ENCODE measurements around the gene AACS. TPM values are rescaled to one million over a fixed set of nuclear protein-coding genes. Genes with fewer than 3 reads are reported as not detected.
"Not testable (repeated sequence)": the region's sequence is repeated elsewhere in the genome, so short reads cannot be mapped to it uniquely, and the experiment has no call there.

AACS gene
- total RNA-seq, 2 donors from 2014 or later = 36.7 to 54.6 TPM

DNA sequence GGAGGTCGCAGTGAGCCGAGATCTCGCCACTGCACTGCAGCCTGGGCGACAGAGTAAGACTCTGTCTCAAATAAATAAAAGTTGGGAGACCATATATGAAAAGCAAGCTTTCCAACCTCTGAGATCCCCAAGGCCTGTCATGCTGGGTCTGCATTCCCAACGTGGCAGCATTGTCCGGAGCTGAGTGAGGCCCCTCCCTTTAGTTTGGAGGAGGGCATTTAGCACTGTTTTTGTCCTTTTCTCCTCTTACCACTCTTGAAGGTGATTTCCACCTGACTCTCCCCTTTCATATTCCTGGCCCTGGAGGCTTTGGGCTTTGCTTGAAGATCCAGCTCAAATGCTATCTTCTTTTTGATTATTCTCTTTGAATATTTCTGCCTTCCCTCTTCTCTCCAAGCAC, 3.2 kb downstream of the AACS start:
- H3K4me3 Mint-ChIP-seq = no peak overlapping the region
- H3K9me3 Mint-ChIP-seq = no peaks in the 10 kb centered on the region
- no peaks in the 10 kb centered on the region for H3K36me3 Mint-ChIP-seq
- peaks cover 13 to 20% of the 10 kb centered on the region in 2 donors for H3K4me1 Mint-ChIP-seq (ENCODE audit: low read depth in 2 of 2)
- no peak for ATAC-seq
- peaks cover 0 to 3% of the 10 kb centered on the region in 2 donors for H3K27me3 Mint-ChIP-seq
- no peak overlapping the region for H3K27ac Mint-ChIP-seq
- no peak for DNase-seq (ENCODE audit: low spot score)

- H3K4me1 Mint-ChIP-seq (ENCODE audit: low read depth in 2 of 2) = peaks cover 13 to 19% of the 10 kb centered on the region in 2 donors
- H3K4me3 Mint-ChIP-seq = no peak overlapping the region
- ATAC-seq (no peak), DNase-seq (ENCODE audit: low spot score) (no peak)
- H3K36me3 Mint-ChIP-seq = no peaks in the 10 kb centered on the region
- H3K27ac Mint-ChIP-seq = no peak overlapping the region
- no peaks in the 10 kb centered on the region for H3K9me3 Mint-ChIP-seq
- H3K27me3 Mint-ChIP-seq = no peaks in the 10 kb centered on the region
These were observed 4.4 kb downstream of the AACS start for GRCh38 chr12:125069616-125070015.

GRCh38 chr12:125070112-125070511, 4.9 kb downstream of the AACS start:
- ATAC-seq (no peak), DNase-seq (ENCODE audit: low spot score) (no peak)
- Mint-ChIP-seq H3K4me1 (ENCODE audit: low read depth in 2 of 2) (peaks cover 10 to 14% of the 10 kb centered on the region in 2 donors), H3K9me3 (no peaks in the 10 kb centered on the region), H3K27me3 (no peaks in the 10 kb centered on the region), H3K27ac (no peak overlapping the region), H3K36me3 (no peaks in the 10 kb centered on the region), H3K4me3 (no peak overlapping the region)

GRCh38 chr12:125070661-125071390, 5.6 kb downstream of the AACS start:
- DNase-seq (ENCODE audit: low spot score) = no peak
- peaks cover 10 to 14% of the 10 kb centered on the region in 2 donors for H3K4me1 Mint-ChIP-seq (ENCODE audit: low read depth in 2 of 2)
- no peak for ATAC-seq
- H3K36me3 Mint-ChIP-seq = no peaks in the 10 kb centered on the region
- H3K4me3 Mint-ChIP-seq = no peak overlapping the region
- H3K9me3 Mint-ChIP-seq = no peaks in the 10 kb centered on the region
- H3K27ac Mint-ChIP-seq = no peak overlapping the region
- no peaks in the 10 kb centered on the region for H3K27me3 Mint-ChIP-seq

GRCh38 chr12:125071456-125071855, 6.2 kb downstream of the AACS start:
- Mint-ChIP-seq H3K27ac (no peak overlapping the region), H3K4me1 (ENCODE audit: low read depth in 2 of 2) (peaks cover 7 to 10% of the 10 kb centered on the region in 2 donors), H3K27me3 (no peaks in the 10 kb centered on the region), H3K9me3 (no peaks in the 10 kb centered on the region), H3K4me3 (no peak overlapping the region), H3K36me3 (peaks cover 6% of the 10 kb centered on the region)
- ATAC-seq = no peak
- no peak for DNase-seq (ENCODE audit: low spot score)

DNA sequence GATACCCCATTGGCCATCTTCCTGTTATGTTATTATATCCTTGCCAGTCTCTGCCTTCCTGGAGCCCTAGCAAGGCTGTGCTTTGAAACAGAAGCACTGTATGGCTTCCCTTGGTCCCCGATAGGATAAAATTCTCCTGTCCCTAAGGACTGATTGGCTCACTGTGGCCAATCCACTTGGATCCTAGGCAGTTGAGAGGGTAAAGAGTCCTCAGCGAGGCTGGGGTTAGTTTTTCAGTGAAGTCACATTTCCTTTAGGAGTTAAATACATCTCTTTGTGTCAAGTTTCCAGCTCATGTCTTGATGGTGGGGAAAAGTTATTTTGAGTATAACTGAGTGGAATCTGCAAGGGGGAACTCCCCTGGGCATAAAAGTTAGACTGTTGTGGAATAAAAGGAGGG, 7.3 kb downstream of the AACS start:
- no peaks in the 10 kb centered on the region for H3K27me3 Mint-ChIP-seq
- ATAC-seq = no peak

GRCh38 chr12:125074294-125074693, 9.1 kb downstream of the AACS start:
- H3K36me3 Mint-ChIP-seq; H3K9me3 Mint-ChIP-seq; H3K27ac Mint-ChIP-seq; H3K27me3 Mint-ChIP-seq; DNase-seq (ENCODE audit: low spot score); H3K4me1 Mint-ChIP-seq (ENCODE audit: low read depth in 2 of 2); ATAC-seq; H3K4me3 Mint-ChIP-seq: not testable (repeated sequence)

More for the DNA sequence above, 7.3 kb downstream of the AACS start:
- H3K27ac Mint-ChIP-seq = no peak overlapping the region
- H3K4me1 Mint-ChIP-seq (ENCODE audit: low read depth in 2 of 2) = no peaks in the 10 kb centered on the region
- no peak for DNase-seq (ENCODE audit: low spot score)
- no peak overlapping the region for H3K4me3 Mint-ChIP-seq
- no peaks in the 10 kb centered on the region for H3K9me3 Mint-ChIP-seq
- H3K36me3 Mint-ChIP-seq = peaks cover 9% of the 10 kb centered on the region

GRCh38 chr12:125076103-125076502, 10.9 kb downstream of the AACS start:
- H3K27ac Mint-ChIP-seq = no peak overlapping the region
- DNase-seq (ENCODE audit: low spot score) (no peak), ATAC-seq (no peak)
- peaks cover 14% of the 10 kb centered on the region for H3K36me3 Mint-ChIP-seq
- H3K4me3 Mint-ChIP-seq = no peak overlapping the region
- H3K4me1 Mint-ChIP-seq (ENCODE audit: low read depth in 2 of 2) = no peaks in the 10 kb centered on the region
- H3K27me3 Mint-ChIP-seq = no peaks in the 10 kb centered on the region
- no peaks in the 10 kb centered on the region for H3K9me3 Mint-ChIP-seq

GRCh38 chr12:125079084-125079483, 13.8 kb downstream of the AACS start:
- Mint-ChIP-seq H3K27me3 (no peaks in the 10 kb centered on the region), H3K36me3 (peaks cover 19% of the 10 kb centered on the region), H3K27ac (no peak overlapping the region), H3K4me1 (ENCODE audit: low read depth in 2 of 2) (no peaks in the 10 kb centered on the region), H3K4me3 (no peak overlapping the region), H3K9me3 (no peaks in the 10 kb centered on the region)
- no peak for DNase-seq (ENCODE audit: low spot score)
- ATAC-seq = no peak

DNA sequence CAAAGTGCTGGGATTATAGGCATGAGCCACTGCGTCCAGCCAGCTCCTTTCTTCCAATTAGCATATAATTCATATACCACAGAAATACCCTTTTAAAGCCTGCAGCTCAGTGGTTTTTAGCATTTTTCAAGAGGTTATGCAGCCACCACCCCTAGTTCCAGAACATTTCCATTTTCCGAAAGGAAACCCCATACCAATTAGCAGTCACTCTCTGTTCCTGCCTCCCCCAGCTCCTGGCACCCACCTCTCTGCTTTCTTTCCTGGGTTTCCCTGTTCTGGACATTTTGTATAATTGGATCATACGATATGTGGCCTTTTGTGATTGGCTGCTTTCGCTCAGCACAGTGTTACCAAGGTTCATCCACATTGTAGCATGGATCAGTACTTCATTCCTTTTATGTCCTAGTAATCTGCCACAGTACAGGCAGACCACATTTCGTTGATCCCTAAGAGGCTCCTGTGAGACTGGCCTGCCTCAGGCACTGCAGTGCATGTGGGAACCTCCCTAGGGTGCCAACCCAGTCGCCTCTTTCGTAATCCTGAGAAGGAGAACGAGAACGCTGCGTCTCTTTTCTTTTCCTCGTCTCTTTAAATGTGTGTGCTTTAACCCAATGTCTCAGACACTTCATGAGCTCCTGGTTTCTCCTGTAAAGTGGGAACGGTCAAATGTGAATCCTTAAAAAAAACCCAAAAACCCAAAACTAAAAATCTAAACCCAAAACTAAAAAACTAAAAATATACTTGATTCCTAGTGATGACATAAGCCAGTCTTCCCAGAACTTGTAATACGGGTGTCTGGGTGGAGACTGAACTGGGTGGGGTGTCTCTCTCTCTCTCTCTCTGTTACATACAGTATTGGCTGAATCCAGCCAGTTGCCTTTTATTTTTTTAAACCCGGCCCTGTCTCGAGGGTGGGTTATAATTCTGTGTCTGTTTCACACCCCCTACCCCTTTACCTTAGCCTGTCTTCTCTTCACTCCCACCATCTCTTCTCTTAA, 14.7 kb downstream of the AACS start:
- Mint-ChIP-seq H3K27me3 (no peaks in the 10 kb centered on the region), H3K9me3 (no peaks in the 10 kb centered on the region), H3K27ac (no peak overlapping the region), H3K4me3 (no peak overlapping the region), H3K4me1 (ENCODE audit: low read depth in 2 of 2) (no peaks in the 10 kb centered on the region), H3K36me3 (peaks cover 19% of the 10 kb centered on the region)
- no peak for DNase-seq (ENCODE audit: low spot score)
- ATAC-seq = no peak

DNA sequence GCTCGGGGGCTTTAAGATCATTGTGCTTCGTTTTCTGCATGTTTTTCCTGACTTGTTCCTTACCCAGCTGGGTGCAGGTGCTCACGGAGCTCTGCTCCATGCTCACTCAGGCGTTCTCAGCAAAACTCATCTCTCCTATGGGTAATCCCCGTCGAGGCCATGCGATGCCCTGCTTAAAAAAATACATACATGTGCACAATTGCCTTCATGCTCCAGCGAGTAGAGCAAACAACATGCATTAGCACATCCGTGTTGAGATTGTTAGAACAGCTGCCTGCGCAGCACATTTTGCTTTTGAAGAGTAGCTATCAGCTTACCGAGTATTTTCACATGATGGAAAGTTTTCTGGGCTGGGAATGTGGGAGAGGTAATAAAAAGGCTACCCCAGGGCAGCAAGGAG, 16.2 kb downstream of the AACS start:
- Mint-ChIP-seq H3K4me1 (ENCODE audit: low read depth in 2 of 2) (peaks cover 0 to under 1% of the 10 kb centered on the region in 2 donors), H3K4me3 (no peak overlapping the region), H3K27me3 (no peaks in the 10 kb centered on the region), H3K27ac (no peak overlapping the region), H3K36me3 (peaks cover 18% of the 10 kb centered on the region), H3K9me3 (no peaks in the 10 kb centered on the region)
- ATAC-seq = no peak
- DNase-seq (ENCODE audit: low spot score) = no peak

GRCh38 chr12:125083072-125083471, 17.8 kb downstream of the AACS start:
- Mint-ChIP-seq H3K9me3 (no peaks in the 10 kb centered on the region), H3K36me3 (peaks cover 17% of the 10 kb centered on the region), H3K4me3 (no peak overlapping the region), H3K4me1 (ENCODE audit: low read depth in 2 of 2) (peaks cover 0 to 3% of the 10 kb centered on the region in 2 donors), H3K27ac (no peak overlapping the region), H3K27me3 (no peaks in the 10 kb centered on the region)
- DNase-seq (ENCODE audit: low spot score) = no peak
- ATAC-seq = no peak

GRCh38 chr12:125088199-125088598, 23.0 kb downstream of the AACS start:
- not testable (repeated sequence) for H3K27me3 Mint-ChIP-seq; ATAC-seq; DNase-seq (ENCODE audit: low spot score); H3K9me3 Mint-ChIP-seq; H3K4me1 Mint-ChIP-seq (ENCODE audit: low read depth in 2 of 2); H3K36me3 Mint-ChIP-seq; H3K4me3 Mint-ChIP-seq; H3K27ac Mint-ChIP-seq

DNA sequence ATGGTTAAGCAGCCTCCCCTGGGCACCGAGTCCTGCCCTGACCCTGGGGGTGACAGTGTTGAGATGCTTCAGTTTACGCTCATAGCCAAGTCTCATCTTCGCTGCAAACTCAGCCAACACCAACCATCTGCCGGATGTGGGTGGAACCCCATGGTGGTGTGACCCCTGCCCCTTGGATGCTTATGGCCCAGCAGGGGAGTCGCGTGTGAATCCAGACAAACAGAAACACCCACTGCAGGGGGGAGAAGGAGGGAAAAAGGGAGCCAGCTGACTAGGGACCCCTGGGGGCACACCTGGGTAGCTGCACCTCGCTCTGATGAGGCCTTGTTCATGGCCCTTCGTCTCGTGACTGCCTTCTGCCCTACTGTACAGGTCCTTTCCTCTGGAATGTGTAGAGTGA, 23.8 kb downstream of the AACS start:
- Mint-ChIP-seq H3K27ac (no peak overlapping the region), H3K27me3 (no peaks in the 10 kb centered on the region), H3K36me3 (peaks cover 7% of the 10 kb centered on the region), H3K4me1 (ENCODE audit: low read depth in 2 of 2) (peaks cover 0 to 3% of the 10 kb centered on the region in 2 donors), H3K9me3 (no peaks in the 10 kb centered on the region), H3K4me3 (no peak overlapping the region)
- DNase-seq (ENCODE audit: low spot score) = no peak
- ATAC-seq = no peak
